H9 (cell line): ENCODE results near the gene NPIPB12. TPM values are rescaled to one million over a fixed set of nuclear protein-coding genes. Genes with fewer than 3 reads are reported as not detected.
"Not testable (repeated sequence)": the region's sequence is repeated elsewhere in the genome, so short reads cannot be mapped to it uniquely, and the experiment has no call there.

ENCODE experiments used
- DNase-seq: peaks from one replicate; pipeline ENCODE4 v3.0.0-alpha.2; 2017
- H2AFZ ChIP-seq: one replicate; pipeline ENCODE4 v1.6.1; 2013; ENCODE audit warnings: mild to moderate bottlenecking, low read length, control low read depth, moderate library complexity
- H2AK5ac ChIP-seq: 2 replicates; pipeline ENCODE4 v1.6.1; 2013; ENCODE audit warnings: low read length, control low read depth, mixed read lengths; ENCODE audit not compliant: insufficient read length
- H2BK120ac ChIP-seq: one replicate; pipeline ENCODE4 v1.6.1; 2013; ENCODE audit warnings: low read depth, mild to moderate bottlenecking, low read length, control low read depth, inconsistent platforms; ENCODE audit not compliant: poor library complexity, severe bottlenecking
- H2BK12ac ChIP-seq: 2 replicates; pipeline ENCODE4 v1.6.1; 2013; ENCODE audit warnings: low read length, control low read depth, mixed read lengths, low read depth; ENCODE audit not compliant: insufficient read length
- H2BK15ac ChIP-seq: 2 replicates; pipeline ENCODE4 v1.6.1; 2013; ENCODE audit warnings: low read depth, low read length, control low read depth
- H2BK20ac ChIP-seq: one replicate; pipeline ENCODE4 v1.6.1; 2013; ENCODE audit warnings: low read depth, mild to moderate bottlenecking, low read length, control low read depth, inconsistent platforms; ENCODE audit not compliant: poor library complexity, severe bottlenecking
- H2BK5ac ChIP-seq: 2 replicates; pipeline ENCODE4 v1.6.1; 2013; ENCODE audit warnings: low read length, control low read depth, mixed read lengths; ENCODE audit not compliant: insufficient read length
- H3K14ac ChIP-seq: 2 replicates; pipeline ENCODE4 v1.6.1; 2013; ENCODE audit warnings: low read length, control low read depth; ENCODE audit not compliant: insufficient read depth
- H3K18ac ChIP-seq: 2 replicates; pipeline ENCODE4 v1.6.1; 2013; ENCODE audit warnings: low read depth, mild to moderate bottlenecking, mixed read lengths, low read length, control low read depth; ENCODE audit not compliant: insufficient read length
- H3K23ac ChIP-seq: 2 replicates; pipeline ENCODE4 v1.6.1; 2013; ENCODE audit warnings: low read length, control low read depth, mixed read lengths, low read depth; ENCODE audit not compliant: insufficient read length
- H3K23me2 ChIP-seq: 2 replicates; pipeline ENCODE4 v1.6.1; 2013; ENCODE audit warnings: low read depth, mild to moderate bottlenecking, mixed read lengths, low read length, control low read depth; ENCODE audit not compliant: insufficient read length, poor library complexity, severe bottlenecking
- H3K27ac ChIP-seq: 2 replicates; pipeline ENCODE4 v1.5.1; 2013; ENCODE audit warnings: low read length, control low read depth, mixed read lengths, low read depth; ENCODE audit not compliant: insufficient read length
- H3K27me3 ChIP-seq: 2 replicates; pipeline ENCODE4 v1.6.1; 2013; ENCODE audit warnings: low read length, control low read depth, inconsistent platforms; ENCODE audit not compliant: insufficient read depth
- H3K4ac ChIP-seq: 2 replicates; pipeline ENCODE4 v1.6.1; 2013; ENCODE audit warnings: low read depth, mild to moderate bottlenecking, control low read depth, inconsistent platforms, low read length, moderate library complexity
- H3K4me1 ChIP-seq: 2 replicates; pipeline ENCODE4 v1.6.1; 2013; ENCODE audit warnings: low read length, control low read depth, inconsistent platforms; ENCODE audit not compliant: insufficient read depth
- H3K4me2 ChIP-seq: 2 replicates; pipeline ENCODE4 v1.6.1; 2013; ENCODE audit warnings: low read length, control low read depth, mixed read lengths; ENCODE audit not compliant: insufficient read length, insufficient read depth
- H3K56ac ChIP-seq: 2 replicates; pipeline ENCODE4 v1.6.1; 2013; ENCODE audit warnings: low read depth, mild to moderate bottlenecking, mixed read lengths, low read length, control low read depth; ENCODE audit not compliant: insufficient read length
- H3K79me1 ChIP-seq: 2 replicates; pipeline ENCODE4 v1.6.1; 2013; ENCODE audit warnings: low read depth, mild to moderate bottlenecking, moderate library complexity, low read length, control low read depth, inconsistent platforms; ENCODE audit not compliant: insufficient read depth, poor library complexity, severe bottlenecking
- H3K79me2 ChIP-seq: 2 replicates; pipeline ENCODE4 v1.6.1; 2013; ENCODE audit warnings: low read length, control low read depth, inconsistent platforms; ENCODE audit not compliant: insufficient read depth
- H3K9ac ChIP-seq: 2 replicates; pipeline ENCODE4 v1.6.1; 2013; ENCODE audit warnings: low read length, control low read depth, mixed read lengths; ENCODE audit not compliant: insufficient read length; ENCODE audit errors: extremely low read depth
- H3K9me3 ChIP-seq: one replicate; pipeline ENCODE4 v1.6.1; 2013; ENCODE audit warnings: low read depth, low read length, inconsistent platforms; ENCODE audit not compliant: control insufficient read depth
- H3T11ph ChIP-seq: one replicate; pipeline ENCODE4 v1.6.1; 2013; ENCODE audit warnings: mild to moderate bottlenecking, low read length, control low read depth, inconsistent platforms
- H4K20me1 ChIP-seq: one replicate; pipeline ENCODE4 v1.6.1; 2013; ENCODE audit not compliant: control insufficient read depth, insufficient read length, insufficient read depth
- H4K5ac ChIP-seq: 2 replicates; pipeline ENCODE4 v1.6.1; 2013; ENCODE audit warnings: low read depth, mild to moderate bottlenecking, mixed read lengths, low read length, control low read depth; ENCODE audit not compliant: insufficient read length
- H4K8ac ChIP-seq: replicated peaks from 2 replicates; pipeline ENCODE4 v1.6.1; 2013; ENCODE audit warnings: low read length, control low read depth, mixed read lengths, low read depth; ENCODE audit not compliant: insufficient read length
- H4K91ac ChIP-seq: 2 replicates; pipeline ENCODE4 v1.6.1; 2013; ENCODE audit warnings: low read depth, mild to moderate bottlenecking, moderate library complexity, mixed read lengths, low read length, control low read depth; ENCODE audit not compliant: insufficient read length
- H3K27ac Mint-ChIP-seq, 3 experiments: 2 replicates in 2 of 3; 3 replicates in 1 of 3; pipeline ENCODE4 v1.8.0; 2020 to 2021; ENCODE audit warnings: mixed read lengths in 3 of 3, mild to moderate bottlenecking in 1 of 3, moderate library complexity in 1 of 3
- H3K27me3 Mint-ChIP-seq: 2 replicates; pipeline ENCODE4 v1.8.0; 2021; ENCODE audit warnings: low read depth, mild to moderate bottlenecking, moderate library complexity, mixed read lengths
- H3K36me3 Mint-ChIP-seq, 3 experiments: 2 replicates in 2 of 3; 3 replicates in 1 of 3; pipeline ENCODE4 v1.8.0; 2020 to 2021; ENCODE audit warnings: low read depth in 3 of 3, mixed read lengths in 3 of 3; ENCODE audit not compliant: insufficient read depth in 1 of 3
- H3K4me1 Mint-ChIP-seq, 2 experiments: 2 replicates each; pipeline ENCODE4 v1.8.0; 2020; ENCODE audit warnings: mixed read lengths in 2 of 2
- H3K4me3 Mint-ChIP-seq, 2 experiments: 2 replicates in 1 of 2; 3 replicates in 1 of 2; pipeline ENCODE4 v1.8.0; 2020 to 2021; ENCODE audit warnings: mild to moderate bottlenecking in 2 of 2, mixed read lengths in 2 of 2, moderate library complexity in 1 of 2
- H3K9me3 Mint-ChIP-seq, 2 experiments: 2 replicates in 1 of 2; 3 replicates in 1 of 2; pipeline ENCODE4 v1.8.0; 2020; ENCODE audit warnings: mild to moderate bottlenecking in 2 of 2, mixed read lengths in 2 of 2, moderate library complexity in 1 of 2
- WGBS: extraction: QIAGEN DNeasy Blood & Tissue Kit; methylation state at CpG from one replicate; pipeline ENCODE4 v1.1.7; 2013; ENCODE audit warnings: missing lambda C conversion rate, low lambda C conversion rate, mixed read lengths; ENCODE audit not compliant: insufficient read length; ENCODE audit errors: extremely low coverage; 5-methylcytosine and 5-hydroxymethylcytosine counted together
- total RNA-seq: library from RNA; stranded (reverse); gene quantifications from 2 replicates; pipeline ENCODE4 v1.2.1, GENCODE V29; 2021

NPIPB12 gene
- total RNA-seq, 1 experiment from 2014 or later, result 55.1 TPM

- H3K27ac ChIP-seq, H3K23ac ChIP-seq, H3K56ac ChIP-seq, H3K79me1 ChIP-seq, H4K20me1 ChIP-seq, H2BK20ac ChIP-seq, H3K9me3 ChIP-seq, H4K8ac ChIP-seq, H4K91ac ChIP-seq, H3K4ac ChIP-seq, H2AFZ ChIP-seq, H3K14ac ChIP-seq, H2BK15ac ChIP-seq, H3K4me1 Mint-ChIP-seq, H2BK120ac ChIP-seq, H3K27ac Mint-ChIP-seq, H3K4me3 Mint-ChIP-seq, H3K4me2 ChIP-seq, H3K36me3 Mint-ChIP-seq, H2BK12ac ChIP-seq, H2AK5ac ChIP-seq, H3K9ac ChIP-seq, H3K79me2 ChIP-seq, H3K27me3 ChIP-seq, H3K9me3 Mint-ChIP-seq, H3K27me3 Mint-ChIP-seq, H3K23me2 ChIP-seq, H4K5ac ChIP-seq, H3T11ph ChIP-seq, DNase-seq, H3K4me1 ChIP-seq, H3K18ac ChIP-seq, H2BK5ac ChIP-seq: not testable (repeated sequence)
- WGBS, result no CpG with 5 or more reads among the region's 33 CpGs
Observed at GRCh38 chr16:29466904-29467303, 39.3 kb downstream of the NPIPB12 start.

- H3T11ph ChIP-seq, H3K27me3 Mint-ChIP-seq, H3K4me3 Mint-ChIP-seq, H3K4me2 ChIP-seq, H3K23me2 ChIP-seq, H3K27ac Mint-ChIP-seq, H2BK12ac ChIP-seq, H2BK120ac ChIP-seq, H3K4ac ChIP-seq, H3K79me2 ChIP-seq, H3K18ac ChIP-seq, H2AFZ ChIP-seq, H3K23ac ChIP-seq, H3K36me3 Mint-ChIP-seq, H2BK15ac ChIP-seq, H4K5ac ChIP-seq, H3K27ac ChIP-seq, H2BK5ac ChIP-seq, H2AK5ac ChIP-seq, H3K79me1 ChIP-seq, H3K4me1 ChIP-seq, DNase-seq, H2BK20ac ChIP-seq, H3K27me3 ChIP-seq, H3K4me1 Mint-ChIP-seq, H4K91ac ChIP-seq, H3K9me3 ChIP-seq, H3K9ac ChIP-seq, H3K14ac ChIP-seq, H3K9me3 Mint-ChIP-seq, H3K56ac ChIP-seq, H4K8ac ChIP-seq, H4K20me1 ChIP-seq: not testable (repeated sequence)
- WGBS, result no CpG with 5 or more reads among the region's 57 CpGs
Observed at GRCh38 chr16:29465985-29466824, 40.0 kb downstream of the NPIPB12 start.
